ENCODE results near the gene ZFP36L2. TPM values are rescaled to one million over a fixed set of nuclear protein-coding genes. Genes with fewer than 3 reads are reported as not detected.

The ZFP36L2 gene
- total and polyA plus RNA-seq, 9 of the 15 experiments (the other 6 are each of a cell fraction or from before 2014, with no cell fraction given), result 4.1 to 60.6 (median 20.3) TPM

DNA sequence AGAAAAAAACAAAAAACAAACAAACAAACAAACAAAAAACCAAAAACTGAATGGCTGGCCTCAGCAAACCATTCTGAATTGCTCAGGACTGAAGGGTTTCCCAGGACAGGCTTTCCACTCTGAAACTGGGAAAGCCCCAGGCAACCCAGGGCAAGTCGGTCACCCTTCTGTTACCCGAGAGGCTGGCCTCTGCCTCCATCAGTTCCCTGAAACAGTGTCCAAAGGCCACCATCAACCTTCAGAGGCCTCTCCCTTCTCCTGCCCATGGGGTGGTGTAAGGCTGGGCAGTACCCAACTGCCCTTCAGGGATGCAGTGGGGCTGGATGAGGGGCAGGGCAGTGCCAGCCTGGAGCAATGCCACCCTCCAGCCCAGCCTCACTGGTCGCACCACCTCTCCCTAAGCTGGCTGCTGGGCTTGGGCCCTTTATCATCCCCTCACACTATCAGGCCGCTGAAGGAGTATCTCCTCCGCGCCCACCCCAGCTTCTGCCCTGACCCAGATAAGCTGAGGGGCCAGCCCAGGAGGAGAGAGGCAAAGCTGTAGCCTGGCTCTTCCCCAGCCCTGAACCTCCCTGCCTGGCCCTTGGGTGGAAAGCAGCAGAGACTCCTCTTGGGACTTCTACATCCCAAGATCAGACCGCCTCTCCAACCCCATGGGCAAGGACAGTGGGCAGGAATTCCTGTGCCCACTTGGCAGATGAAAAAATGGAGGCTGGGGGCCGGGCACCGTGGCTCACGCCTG lies 35.9 kb downstream of the ZFP36L2 start (continued):
- TF ChIP-seq NBN (IDR thresholded peaks at IDR 0.05; ENCODE audit: low read depth) (no peak), FIP1L1 (IDR thresholded peaks at IDR 0.05; ENCODE audit: low read depth, low read length, poor library complexity, severe bottlenecking) (no peak), CAMTA2 (CRISPR knock-in tag; conservative IDR thresholded peaks at IDR 0.05) (no peak), ZNF165 (CRISPR knock-in tag; IDR thresholded peaks at IDR 0.05; ENCODE audit: borderline replicate concordance) (0 out of 2 replicates have a peak, but pooled peaks have one; percentile 57), ZNF143 (CRISPR knock-in tag; IDR thresholded peaks at IDR 0.05) (no peak), PYGO2 (tag; IDR thresholded peaks at IDR 0.05) (no peak), KDM1A (IDR thresholded peaks at IDR 0.05) (peak; percentile 49 to 53; a peak in 2 of 4 replicates), ADNP (tag; IDR thresholded peaks at IDR 0.05) (peak; percentile 72; the same call in 1 of the 2 replicates), MIER1 (IDR thresholded peaks at IDR 0.05; ENCODE audit: low read depth) (no peak), ZBTB17 (CRISPR knock-in tag; IDR thresholded peaks at IDR 0.05) (peak; percentile 88), ZBED1 (IDR thresholded peaks at IDR 0.05) (peak; percentile 70; the same call in 1 of the 2 replicates), DACH1 (IDR thresholded peaks at IDR 0.05; ENCODE audit: partially characterized antibody) (no peak), ZNF830 (CRISPR knock-in tag; IDR thresholded peaks at IDR 0.05) (no peak), ZFP1 (CRISPR knock-in tag; IDR thresholded peaks at IDR 0.05) (no peak)
- TF ChIP-seq, protein P1, sequence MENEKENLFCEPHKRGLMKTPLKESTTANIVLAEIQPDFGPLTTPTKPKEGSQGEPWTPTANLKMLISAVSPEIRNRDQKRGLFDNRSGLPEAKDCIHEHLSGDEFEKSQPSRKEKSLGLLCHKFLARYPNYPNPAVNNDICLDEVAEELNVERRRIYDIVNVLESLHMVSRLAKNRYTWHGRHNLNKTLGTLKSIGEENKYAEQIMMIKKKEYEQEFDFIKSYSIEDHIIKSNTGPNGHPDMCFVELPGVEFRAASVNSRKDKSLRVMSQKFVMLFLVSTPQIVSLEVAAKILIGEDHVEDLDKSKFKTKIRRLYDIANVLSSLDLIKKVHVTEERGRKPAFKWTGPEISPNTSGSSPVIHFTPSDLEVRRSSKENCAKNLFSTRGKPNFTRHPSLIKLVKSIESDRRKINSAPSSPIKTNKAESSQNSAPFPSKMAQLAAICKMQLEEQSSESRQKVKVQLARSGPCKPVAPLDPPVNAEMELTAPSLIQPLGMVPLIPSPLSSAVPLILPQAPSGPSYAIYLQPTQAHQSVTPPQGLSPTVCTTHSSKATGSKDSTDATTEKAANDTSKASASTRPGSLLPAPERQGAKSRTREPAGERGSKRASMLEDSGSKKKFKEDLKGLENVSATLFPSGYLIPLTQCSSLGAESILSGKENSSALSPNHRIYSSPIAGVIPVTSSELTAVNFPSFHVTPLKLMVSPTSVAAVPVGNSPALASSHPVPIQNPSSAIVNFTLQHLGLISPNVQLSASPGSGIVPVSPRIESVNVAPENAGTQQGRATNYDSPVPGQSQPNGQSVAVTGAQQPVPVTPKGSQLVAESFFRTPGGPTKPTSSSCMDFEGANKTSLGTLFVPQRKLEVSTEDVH (IDR thresholded peaks at IDR 0.05; ENCODE audit: low read depth, partially characterized antibody), result no peak
- TF ChIP-seq, protein P2, sequence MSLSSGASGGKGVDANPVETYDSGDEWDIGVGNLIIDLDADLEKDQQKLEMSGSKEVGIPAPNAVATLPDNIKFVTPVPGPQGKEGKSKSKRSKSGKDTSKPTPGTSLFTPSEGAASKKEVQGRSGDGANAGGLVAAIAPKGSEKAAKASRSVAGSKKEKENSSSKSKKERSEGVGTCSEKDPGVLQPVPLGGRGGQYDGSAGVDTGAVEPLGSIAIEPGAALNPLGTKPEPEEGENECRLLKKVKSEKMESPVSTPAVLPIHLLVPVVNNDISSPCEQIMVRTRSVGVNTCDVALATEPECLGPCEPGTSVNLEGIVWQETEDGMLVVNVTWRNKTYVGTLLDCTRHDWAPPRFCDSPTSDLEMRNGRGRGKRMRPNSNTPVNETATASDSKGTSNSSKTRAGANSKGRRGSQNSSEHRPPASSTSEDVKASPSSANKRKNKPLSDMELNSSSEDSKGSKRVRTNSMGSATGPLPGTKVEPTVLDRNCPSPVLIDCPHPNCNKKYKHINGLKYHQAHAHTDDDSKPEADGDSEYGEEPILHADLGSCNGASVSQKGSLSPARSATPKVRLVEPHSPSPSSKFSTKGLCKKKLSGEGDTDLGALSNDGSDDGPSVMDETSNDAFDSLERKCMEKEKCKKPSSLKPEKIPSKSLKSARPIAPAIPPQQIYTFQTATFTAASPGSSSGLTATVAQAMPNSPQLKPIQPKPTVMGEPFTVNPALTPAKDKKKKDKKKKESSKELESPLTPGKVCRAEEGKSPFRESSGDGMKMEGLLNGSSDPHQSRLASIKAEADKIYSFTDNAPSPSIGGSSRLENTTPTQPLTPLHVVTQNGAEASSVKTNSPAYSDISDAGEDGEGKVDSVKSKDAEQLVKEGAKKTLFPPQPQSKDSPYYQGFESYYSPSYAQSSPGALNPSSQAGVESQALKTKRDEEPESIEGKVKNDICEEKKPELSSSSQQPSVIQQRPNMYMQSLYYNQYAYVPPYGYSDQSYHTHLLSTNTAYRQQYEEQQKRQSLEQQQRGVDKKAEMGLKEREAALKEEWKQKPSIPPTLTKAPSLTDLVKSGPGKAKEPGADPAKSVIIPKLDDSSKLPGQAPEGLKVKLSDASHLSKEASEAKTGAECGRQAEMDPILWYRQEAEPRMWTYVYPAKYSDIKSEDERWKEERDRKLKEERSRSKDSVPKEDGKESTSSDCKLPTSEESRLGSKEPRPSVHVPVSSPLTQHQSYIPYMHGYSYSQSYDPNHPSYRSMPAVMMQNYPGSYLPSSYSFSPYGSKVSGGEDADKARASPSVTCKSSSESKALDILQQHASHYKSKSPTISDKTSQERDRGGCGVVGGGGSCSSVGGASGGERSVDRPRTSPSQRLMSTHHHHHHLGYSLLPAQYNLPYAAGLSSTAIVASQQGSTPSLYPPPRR (CRISPR knock-in tag; IDR thresholded peaks at IDR 0.05; ENCODE audit: borderline replicate concordance), result no peak
- TF ChIP-seq, protein P3, sequence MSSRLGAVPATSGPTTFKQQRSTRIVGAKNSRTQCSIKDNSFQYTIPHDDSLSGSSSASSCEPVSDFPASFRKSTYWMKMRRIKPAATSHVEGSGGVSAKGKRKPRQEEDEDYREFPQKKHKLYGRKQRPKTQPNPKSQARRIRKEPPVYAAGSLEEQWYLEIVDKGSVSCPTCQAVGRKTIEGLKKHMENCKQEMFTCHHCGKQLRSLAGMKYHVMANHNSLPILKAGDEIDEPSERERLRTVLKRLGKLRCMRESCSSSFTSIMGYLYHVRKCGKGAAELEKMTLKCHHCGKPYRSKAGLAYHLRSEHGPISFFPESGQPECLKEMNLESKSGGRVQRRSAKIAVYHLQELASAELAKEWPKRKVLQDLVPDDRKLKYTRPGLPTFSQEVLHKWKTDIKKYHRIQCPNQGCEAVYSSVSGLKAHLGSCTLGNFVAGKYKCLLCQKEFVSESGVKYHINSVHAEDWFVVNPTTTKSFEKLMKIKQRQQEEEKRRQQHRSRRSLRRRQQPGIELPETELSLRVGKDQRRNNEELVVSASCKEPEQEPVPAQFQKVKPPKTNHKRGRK (tag; IDR thresholded peaks at IDR 0.05), result no peak
- TF ChIP-seq, protein P4, sequence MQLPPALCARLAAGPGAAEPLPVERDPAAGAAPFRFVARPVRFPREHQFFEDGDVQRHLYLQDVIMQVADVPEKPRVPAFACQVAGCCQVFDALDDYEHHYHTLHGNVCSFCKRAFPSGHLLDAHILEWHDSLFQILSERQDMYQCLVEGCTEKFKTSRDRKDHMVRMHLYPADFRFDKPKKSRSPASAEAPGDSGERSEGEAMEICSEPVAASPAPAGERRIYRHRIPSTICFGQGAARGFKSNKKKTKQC (CRISPR knock-in tag; IDR thresholded peaks at IDR 0.05), result no peak

Measured in K562 (cell line).